ENCODE results near the gene OR6C3.

DNA sequence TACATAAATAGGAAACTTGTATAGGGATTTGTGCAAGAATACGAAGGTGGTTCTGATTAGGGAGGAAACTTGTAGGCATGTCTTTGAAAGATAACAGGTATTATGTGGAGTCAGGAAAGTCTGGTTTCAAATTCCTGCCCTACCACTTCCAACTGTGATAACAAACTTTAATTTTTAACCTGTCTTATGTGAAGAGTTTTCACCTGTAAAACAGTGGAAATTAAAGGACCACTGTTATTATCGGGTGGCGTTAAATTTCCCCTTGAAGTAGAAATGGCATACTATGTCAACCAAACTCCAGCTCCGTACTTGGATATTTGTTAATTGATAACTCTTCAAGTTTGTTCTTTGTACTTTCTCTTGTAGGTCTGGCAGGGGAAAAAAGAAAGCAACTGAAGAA lies 10.3 kb upstream of the OR6C3 start:
- TF ChIP-seq, protein P1, sequence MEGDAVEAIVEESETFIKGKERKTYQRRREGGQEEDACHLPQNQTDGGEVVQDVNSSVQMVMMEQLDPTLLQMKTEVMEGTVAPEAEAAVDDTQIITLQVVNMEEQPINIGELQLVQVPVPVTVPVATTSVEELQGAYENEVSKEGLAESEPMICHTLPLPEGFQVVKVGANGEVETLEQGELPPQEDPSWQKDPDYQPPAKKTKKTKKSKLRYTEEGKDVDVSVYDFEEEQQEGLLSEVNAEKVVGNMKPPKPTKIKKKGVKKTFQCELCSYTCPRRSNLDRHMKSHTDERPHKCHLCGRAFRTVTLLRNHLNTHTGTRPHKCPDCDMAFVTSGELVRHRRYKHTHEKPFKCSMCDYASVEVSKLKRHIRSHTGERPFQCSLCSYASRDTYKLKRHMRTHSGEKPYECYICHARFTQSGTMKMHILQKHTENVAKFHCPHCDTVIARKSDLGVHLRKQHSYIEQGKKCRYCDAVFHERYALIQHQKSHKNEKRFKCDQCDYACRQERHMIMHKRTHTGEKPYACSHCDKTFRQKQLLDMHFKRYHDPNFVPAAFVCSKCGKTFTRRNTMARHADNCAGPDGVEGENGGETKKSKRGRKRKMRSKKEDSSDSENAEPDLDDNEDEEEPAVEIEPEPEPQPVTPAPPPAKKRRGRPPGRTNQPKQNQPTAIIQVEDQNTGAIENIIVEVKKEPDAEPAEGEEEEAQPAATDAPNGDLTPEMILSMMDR (IDR thresholded peaks at IDR 0.05) = no peak
- TF ChIP-seq EZH2 (IDR thresholded peaks at IDR 0.05) = no peak
